ENCODE measurements around the gene SEMA4B. TPM values are rescaled to one million over a fixed set of nuclear protein-coding genes. Genes with fewer than 3 reads are reported as not detected.
A peak's percentile ranks its signal among the peaks of the same experiment; 100 is the strongest.

SEMA4B gene
- total and polyA plus RNA-seq, 2 of the 8 experiments (the other 6 are each of a cell fraction or from before 2014, with no cell fraction given), result 42.7 to 43.0 TPM

GRCh38 chr15:90160781-90161727, 40.1 kb upstream of the SEMA4B start:
- no peak overlapping the region for H4K8ac ChIP-seq (ENCODE audit: extremely low read depth, insufficient read depth, low read length)
- 0 out of 2 replicates have a peak overlapping the region, but pooled peaks have one; percentile 65 for H2AFZ ChIP-seq (ENCODE audit: low read length)
- H4K5ac ChIP-seq (ENCODE audit: insufficient read length, low read depth, low read length), result no peak overlapping the region
- H2BK15ac ChIP-seq (ENCODE audit: low read length), result no peak overlapping the region
- 0 out of 2 replicates have a peak overlapping the region, but pooled peaks have one; percentile 6 for H3K18ac ChIP-seq (ENCODE audit: extremely low read depth, low read length)
- no peak overlapping the region for H2AK5ac ChIP-seq (ENCODE audit: low read depth, low read length)
- peak overlapping the region; percentile 40 for H2BK120ac ChIP-seq (replicated peaks; ENCODE audit: low read depth, low read length)
- no peaks in the 10 kb centered on the region for H4K20me1 ChIP-seq (replicated peaks in 1 of 2; ENCODE audit: control insufficient read depth in 1 of 2, insufficient read depth in 2 of 2, low read length in 2 of 2)
- no peaks in the 10 kb centered on the region for H3K27me3 ChIP-seq (replicated peaks in 1 of 4; ENCODE audit: control insufficient read depth in 3 of 4, extremely low read depth in 1 of 4, insufficient read depth in 3 of 4, low read length in 3 of 4)
- H3K4me1 ChIP-seq (replicated peaks in 1 of 4; ENCODE audit: control insufficient read depth in 3 of 4, insufficient read depth in 4 of 4, low read length in 3 of 4), result peaks cover 0 to 17% (median 8%) of the 10 kb centered on the region in 4 experiments; a peak in 4 of 7 replicates
- no peak overlapping the region for H3K23ac ChIP-seq (ENCODE audit: insufficient read length)
- peak overlapping the region; percentile 18; the same call in 1 of the 2 replicates for H2BK12ac ChIP-seq (ENCODE audit: low read depth, low read length)
- POLR2A ChIA-PET (ENCODE audit: partially characterized antibody), result interaction anchor here (0.6 to 1.8 kb wide), 4 partner anchors 9 to 119 kb away, joined by 3 to 7 read pairs (median 4); no protein-coding TSS in a partner anchor
- H3K4me3 ChIP-seq (ENCODE audit: extremely low read depth in 1 of 4, insufficient read depth in 2 of 4, low read depth in 3 of 4, low read length in 4 of 4), result no peak overlapping the region
- peak overlapping the region; percentile 36 for H4K91ac ChIP-seq (replicated peaks; ENCODE audit: insufficient read length, low read length)
- H3K9me3 ChIP-seq (ENCODE audit: insufficient read depth in 2 of 2, low read depth in 1 of 2, low read length in 1 of 2), result no peaks in the 10 kb centered on the region
- no peak overlapping the region for H3K4ac ChIP-seq (replicated peaks; ENCODE audit: insufficient read length, low read depth, low read length)
- H3K36me3 ChIP-seq (ENCODE audit: control insufficient read depth in 2 of 4, insufficient read depth in 4 of 4, low read length in 3 of 4), result no peaks in the 10 kb centered on the region
- no peak for FAIRE-seq
- no peak overlapping the region for H3K27ac ChIP-seq (ENCODE audit: low read depth, low read length)
- no peak overlapping the region for H3K9ac ChIP-seq (replicated peaks in 1 of 4; ENCODE audit: extremely low read depth in 1 of 4, low read depth in 3 of 4, low read length in 3 of 4)
- H3K79me2 ChIP-seq (ENCODE audit: control insufficient read depth in 1 of 2, insufficient read depth in 2 of 2, low read length in 2 of 2), result no peaks in the 10 kb centered on the region
- H3K4me2 ChIP-seq (ENCODE audit: insufficient read depth in 1 of 2, low read depth in 2 of 2, low read length in 2 of 2), result 0 out of 4 replicates have a peak overlapping the region, but pooled peaks of 1 of the 2 experiments have one; percentile 34
- H3K23me2 ChIP-seq (ENCODE audit: low read depth, low read length), result no peaks in the 10 kb centered on the region; the same call in 1 of the 2 replicates
- 0 out of 2 replicates have a peak overlapping the region, but pooled peaks have one; percentile 14 for H2BK5ac ChIP-seq (ENCODE audit: low read depth, low read length)
- peak overlapping the region; percentile 84 for H2BK20ac ChIP-seq (ENCODE audit: low read length)
- H3K56ac ChIP-seq (replicated peaks; ENCODE audit: insufficient read length, low read depth, low read length), result no peak overlapping the region
- WGBS, 2 experiments (ENCODE audit: extremely low coverage in 1 of 2, insufficient coverage in 1 of 2, insufficient read length in 1 of 2, insufficient replicate concordance in 2 of 2, low coverage in 1 of 2, low lambda C conversion rate in 2 of 2, missing lambda C conversion rate in 1 of 2), result 75% methylated on average over 14 of the region's 14 CpGs; no CpG with 5 or more reads in 1 of the 2 experiments
- no peaks in the 10 kb centered on the region for H3K79me1 ChIP-seq (ENCODE audit: low read depth, low read length)
- DNase-seq (ENCODE audit: low read depth in 1 of 2, low spot score in 2 of 2), result peak in 1 of 2 experiments; percentile 55
- CTCF ChIA-PET (ENCODE audit: partially characterized antibody), result interaction anchor here (0.6 to 2.7 kb wide), 10 partner anchors 8 to 283 kb away, joined by 3 to 10 read pairs (median 4); partner anchors contain the start of gene CIB1
- no peak overlapping the region for H3K14ac ChIP-seq (ENCODE audit: insufficient read length)
- TF ChIP-seq CEBPB (IDR thresholded peaks at IDR 0.05; ENCODE audit: low read depth, low read length), result no peak
- no peak for TF ChIP-seq NANOG (IDR thresholded peaks at IDR 0.05; ENCODE audit: insufficient read depth, low read depth, low read length, poor library complexity, severe bottlenecking)
- no peak for TF ChIP-seq SIX5 (IDR thresholded peaks at IDR 0.05; ENCODE audit: low read depth, low read length)
- peak; percentile 82 for TF ChIP-seq TCF12 (IDR thresholded peaks at IDR 0.05; ENCODE audit: low read depth, low read length)
- TF ChIP-seq KDM1A (IDR thresholded peaks at IDR 0.05; ENCODE audit: borderline replicate concordance, low read length), result peak; percentile 64; the same call in 1 of the 2 replicates
- TF ChIP-seq EGR1 (IDR thresholded peaks at IDR 0.05; ENCODE audit: borderline replicate concordance, low read depth, low read length), result no peak
- 0 out of 4 replicates have a peak, but pooled peaks of 1 of the 2 experiments have one; percentile 5 for TF ChIP-seq RAD21 (IDR thresholded peaks at IDR 0.05 in 1 of 2, conservative IDR thresholded peaks at IDR 0.05 in 1 of 2; ENCODE audit: low read depth in 2 of 2, low read length in 2 of 2)
- TF ChIP-seq SAP30 (IDR thresholded peaks at IDR 0.05; ENCODE audit: insufficient read depth, insufficient replicate concordance, low read length), result no peak
- no peak for TF ChIP-seq GABPA (IDR thresholded peaks at IDR 0.05; ENCODE audit: borderline replicate concordance, insufficient read depth, low read length)
